SK-N-SH treated with all-trans-retinoic acid at 6 μM for 48 hours (cell line): ENCODE data around the gene COMMD3.

Source experiments
- ATAC-seq: fragments of 200-7000 bp; cut with Tn5 transposase; 3 replicates; pipeline ENCODE4 v1.9.1; 2020; ENCODE audit warnings: mild to moderate bottlenecking, moderate library complexity
- ARNTL ChIP-seq: fragments of 450-650 bp; formaldehyde crosslinking; IDR thresholded peaks from 2 replicates; pipeline ENCODE4 v1.5.0; 2020; ENCODE audit warnings: low read depth, mild to moderate bottlenecking, moderate library complexity, borderline replicate concordance
- BACH2 ChIP-seq: fragments of 250-450 bp; sonication (Bioruptor Pico); IDR thresholded peaks from 2 replicates; pipeline ENCODE4 v1.9.0; 2021; ENCODE audit warnings: mild to moderate bottlenecking, borderline replicate concordance
- ESRRG ChIP-seq: fragments of 250-450 bp; sonication (Bioruptor Pico); IDR thresholded peaks from 2 replicates; pipeline ENCODE4 v1.6.1; 2021; ENCODE audit warnings: mild to moderate bottlenecking
- ISL1 ChIP-seq: fragments of 250-450 bp; sonication (Bioruptor Pico); IDR thresholded peaks from 2 replicates; pipeline ENCODE4 v2.1.2; 2022; ENCODE audit warnings: mild to moderate bottlenecking, moderate library complexity
- OSR1 ChIP-seq: fragments of 250-450 bp; sonication (Bioruptor Pico); IDR thresholded peaks from 2 replicates; pipeline ENCODE4 v1.8.0; 2022; ENCODE audit warnings: moderate library complexity, mild to moderate bottlenecking, inconsistent platforms
- PPARA ChIP-seq: fragments of 250-450 bp; sonication (Bioruptor Pico); IDR thresholded peaks from 2 replicates; pipeline ENCODE4 v1.5.0; 2020; ENCODE audit warnings: mild to moderate bottlenecking, borderline replicate concordance
- SNAI2 ChIP-seq: fragments of 250-450 bp; sonication (Bioruptor Pico); IDR thresholded peaks from 2 replicates; pipeline ENCODE4 v1.5.0; 2020; ENCODE audit warnings: mild to moderate bottlenecking, moderate library complexity
- TOX ChIP-seq: fragments of 250-450 bp; sonication (Bioruptor Pico); IDR thresholded peaks from 2 replicates; pipeline ENCODE4 v1.8.0; 2021; ENCODE audit warnings: mild to moderate bottlenecking, moderate library complexity, borderline replicate concordance
- ZC3H10 ChIP-seq: fragments of 250-450 bp; sonication (Bioruptor Pico); IDR thresholded peaks from 2 replicates; pipeline ENCODE4 v1.5.1; 2021; ENCODE audit warnings: mild to moderate bottlenecking, moderate library complexity
- ZFP3 ChIP-seq: fragments of 250-450 bp; sonication (Bioruptor Pico); IDR thresholded peaks from 2 replicates; pipeline ENCODE4 v1.5.0; 2020; ENCODE audit warnings: mild to moderate bottlenecking, moderate library complexity
- ZFP30 ChIP-seq: fragments of 450-650 bp; formaldehyde crosslinking; IDR thresholded peaks from 2 replicates; pipeline ENCODE4 v1.5.0; 2022; ENCODE audit warnings: mild to moderate bottlenecking, moderate library complexity
- ZNF565 ChIP-seq: fragments of 450-650 bp; formaldehyde crosslinking; conservative IDR thresholded peaks from 2 replicates; pipeline ENCODE4 v1.5.0; 2020; ENCODE audit warnings: low read depth, mild to moderate bottlenecking, moderate library complexity
- ZNF70 ChIP-seq: fragments of 450-650 bp; formaldehyde crosslinking; IDR thresholded peaks from 2 replicates; pipeline ENCODE4 v1.5.0; 2020; ENCODE audit warnings: mild to moderate bottlenecking, moderate library complexity
- ZNF8 ChIP-seq: fragments of 450-650 bp; formaldehyde crosslinking; IDR thresholded peaks from 2 replicates; pipeline ENCODE4 v1.5.0; 2020; ENCODE audit warnings: mild to moderate bottlenecking, moderate library complexity
- TF ChIP-seq, protein P1 (sequence below): fragments of 250-450 bp; sonication (Bioruptor Pico); IDR thresholded peaks from 2 replicates; pipeline ENCODE4 v1.5.0; 2020; ENCODE audit warnings: mild to moderate bottlenecking, moderate library complexity
- TF ChIP-seq, protein P2 (sequence below): fragments of 250-450 bp; sonication (Bioruptor Pico); IDR thresholded peaks from 2 replicates; pipeline ENCODE4 v1.8.0; 2021; ENCODE audit warnings: low read depth, mild to moderate bottlenecking, moderate library complexity, borderline replicate concordance
- TF ChIP-seq, protein P3 (sequence below): fragments of 250-450 bp; sonication (Bioruptor Pico); IDR thresholded peaks from 2 replicates; pipeline ENCODE4 v1.8.0; 2020; ENCODE audit warnings: mild to moderate bottlenecking, moderate library complexity, borderline replicate concordance
- TF ChIP-seq, protein P4 (sequence below): fragments of 250-450 bp; sonication (Bioruptor Pico); IDR thresholded peaks from 2 replicates; pipeline ENCODE4 v1.5.1; 2020; ENCODE audit warnings: low read depth, mild to moderate bottlenecking, moderate library complexity
- TF ChIP-seq, protein P5 (sequence below): fragments of 250-450 bp; sonication (Bioruptor Pico); IDR thresholded peaks from 2 replicates; pipeline ENCODE4 v1.5.1; 2021; ENCODE audit warnings: mild to moderate bottlenecking, moderate library complexity

Gene COMMD3

DNA sequence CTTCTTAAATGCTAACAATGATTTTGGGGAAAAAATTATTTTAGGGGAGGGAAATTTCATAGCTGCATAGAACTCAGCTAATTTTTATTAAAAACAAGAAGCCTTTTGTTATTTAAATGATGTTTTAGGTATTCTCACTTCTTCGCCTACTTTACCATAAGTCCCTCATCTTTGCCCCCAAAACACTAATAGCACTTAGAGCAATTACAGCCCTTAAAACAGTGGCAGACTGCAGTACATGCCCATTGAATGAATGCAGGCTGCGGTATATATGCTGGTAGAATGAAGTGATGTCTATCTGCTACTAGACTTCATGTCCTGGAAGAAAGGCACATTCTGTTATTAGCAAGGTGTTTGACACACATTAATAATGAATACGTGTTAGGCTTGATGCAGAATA is 26.2 kb downstream of the COMMD3 start:
- no peak for ATAC-seq
- TF ChIP-seq ZNF70 (CRISPR knock-in tag), result no peak
- TF ChIP-seq ZNF565 (CRISPR knock-in tag), result no peak
- no peak for TF ChIP-seq ARNTL (CRISPR knock-in tag)
- TF ChIP-seq ZFP30 (CRISPR knock-in tag), result no peak
- TF ChIP-seq, protein P1, sequence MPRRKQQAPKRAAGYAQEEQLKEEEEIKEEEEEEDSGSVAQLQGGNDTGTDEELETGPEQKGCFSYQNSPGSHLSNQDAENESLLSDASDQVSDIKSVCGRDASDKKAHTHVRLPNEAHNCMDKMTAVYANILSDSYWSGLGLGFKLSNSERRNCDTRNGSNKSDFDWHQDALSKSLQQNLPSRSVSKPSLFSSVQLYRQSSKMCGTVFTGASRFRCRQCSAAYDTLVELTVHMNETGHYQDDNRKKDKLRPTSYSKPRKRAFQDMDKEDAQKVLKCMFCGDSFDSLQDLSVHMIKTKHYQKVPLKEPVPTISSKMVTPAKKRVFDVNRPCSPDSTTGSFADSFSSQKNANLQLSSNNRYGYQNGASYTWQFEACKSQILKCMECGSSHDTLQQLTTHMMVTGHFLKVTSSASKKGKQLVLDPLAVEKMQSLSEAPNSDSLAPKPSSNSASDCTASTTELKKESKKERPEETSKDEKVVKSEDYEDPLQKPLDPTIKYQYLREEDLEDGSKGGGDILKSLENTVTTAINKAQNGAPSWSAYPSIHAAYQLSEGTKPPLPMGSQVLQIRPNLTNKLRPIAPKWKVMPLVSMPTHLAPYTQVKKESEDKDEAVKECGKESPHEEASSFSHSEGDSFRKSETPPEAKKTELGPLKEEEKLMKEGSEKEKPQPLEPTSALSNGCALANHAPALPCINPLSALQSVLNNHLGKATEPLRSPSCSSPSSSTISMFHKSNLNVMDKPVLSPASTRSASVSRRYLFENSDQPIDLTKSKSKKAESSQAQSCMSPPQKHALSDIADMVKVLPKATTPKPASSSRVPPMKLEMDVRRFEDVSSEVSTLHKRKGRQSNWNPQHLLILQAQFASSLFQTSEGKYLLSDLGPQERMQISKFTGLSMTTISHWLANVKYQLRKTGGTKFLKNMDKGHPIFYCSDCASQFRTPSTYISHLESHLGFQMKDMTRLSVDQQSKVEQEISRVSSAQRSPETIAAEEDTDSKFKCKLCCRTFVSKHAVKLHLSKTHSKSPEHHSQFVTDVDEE (CRISPR knock-in tag), result no peak
- TF ChIP-seq ZNF8 (CRISPR knock-in tag), result no peak
- no peak for TF ChIP-seq TOX (CRISPR knock-in tag)
- TF ChIP-seq ESRRG (CRISPR knock-in tag), result no peak
- TF ChIP-seq BACH2, result no peak
- no peak for TF ChIP-seq ZFP3 (CRISPR knock-in tag)
- TF ChIP-seq, protein P2, sequence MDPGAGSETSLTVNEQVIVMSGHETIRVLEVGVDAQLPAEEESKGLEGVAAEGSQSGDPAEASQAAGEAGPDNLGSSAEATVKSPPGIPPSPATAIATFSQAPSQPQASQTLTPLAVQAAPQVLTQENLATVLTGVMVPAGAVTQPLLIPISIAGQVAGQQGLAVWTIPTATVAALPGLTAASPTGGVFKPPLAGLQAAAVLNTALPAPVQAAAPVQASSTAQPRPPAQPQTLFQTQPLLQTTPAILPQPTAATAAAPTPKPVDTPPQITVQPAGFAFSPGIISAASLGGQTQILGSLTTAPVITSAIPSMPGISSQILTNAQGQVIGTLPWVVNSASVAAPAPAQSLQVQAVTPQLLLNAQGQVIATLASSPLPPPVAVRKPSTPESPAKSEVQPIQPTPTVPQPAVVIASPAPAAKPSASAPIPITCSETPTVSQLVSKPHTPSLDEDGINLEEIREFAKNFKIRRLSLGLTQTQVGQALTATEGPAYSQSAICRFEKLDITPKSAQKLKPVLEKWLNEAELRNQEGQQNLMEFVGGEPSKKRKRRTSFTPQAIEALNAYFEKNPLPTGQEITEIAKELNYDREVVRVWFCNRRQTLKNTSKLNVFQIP (CRISPR knock-in tag), result no peak
- no peak for TF ChIP-seq ISL1
- no peak for TF ChIP-seq SNAI2 (CRISPR knock-in tag)
- TF ChIP-seq, protein P3, sequence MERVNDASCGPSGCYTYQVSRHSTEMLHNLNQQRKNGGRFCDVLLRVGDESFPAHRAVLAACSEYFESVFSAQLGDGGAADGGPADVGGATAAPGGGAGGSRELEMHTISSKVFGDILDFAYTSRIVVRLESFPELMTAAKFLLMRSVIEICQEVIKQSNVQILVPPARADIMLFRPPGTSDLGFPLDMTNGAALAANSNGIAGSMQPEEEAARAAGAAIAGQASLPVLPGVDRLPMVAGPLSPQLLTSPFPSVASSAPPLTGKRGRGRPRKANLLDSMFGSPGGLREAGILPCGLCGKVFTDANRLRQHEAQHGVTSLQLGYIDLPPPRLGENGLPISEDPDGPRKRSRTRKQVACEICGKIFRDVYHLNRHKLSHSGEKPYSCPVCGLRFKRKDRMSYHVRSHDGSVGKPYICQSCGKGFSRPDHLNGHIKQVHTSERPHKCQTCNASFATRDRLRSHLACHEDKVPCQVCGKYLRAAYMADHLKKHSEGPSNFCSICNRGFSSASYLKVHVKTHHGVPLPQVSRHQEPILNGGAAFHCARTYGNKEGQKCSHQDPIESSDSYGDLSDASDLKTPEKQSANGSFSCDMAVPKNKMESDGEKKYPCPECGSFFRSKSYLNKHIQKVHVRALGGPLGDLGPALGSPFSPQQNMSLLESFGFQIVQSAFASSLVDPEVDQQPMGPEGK (CRISPR knock-in tag), result no peak

DNA sequence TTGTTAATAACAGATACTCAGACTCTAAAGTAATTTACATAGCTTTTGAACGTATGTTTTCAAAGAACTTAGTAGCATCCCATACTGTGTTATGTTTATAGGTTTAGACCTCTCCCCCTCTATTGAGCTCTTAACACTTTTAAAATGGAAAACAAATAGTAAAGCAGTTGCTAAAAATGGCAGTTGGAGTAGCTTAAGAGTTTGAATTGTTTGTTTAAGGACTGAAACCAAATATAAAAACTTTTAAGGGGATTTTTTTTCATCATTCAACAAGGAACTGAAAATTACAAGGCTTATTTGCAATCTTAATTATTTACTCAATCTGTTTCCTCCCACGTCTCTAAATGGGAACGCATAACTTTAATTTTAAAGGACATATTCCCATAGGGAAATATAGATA is 27.5 kb downstream of the COMMD3 start:
- no peak for ATAC-seq
- TF ChIP-seq, protein P4, sequence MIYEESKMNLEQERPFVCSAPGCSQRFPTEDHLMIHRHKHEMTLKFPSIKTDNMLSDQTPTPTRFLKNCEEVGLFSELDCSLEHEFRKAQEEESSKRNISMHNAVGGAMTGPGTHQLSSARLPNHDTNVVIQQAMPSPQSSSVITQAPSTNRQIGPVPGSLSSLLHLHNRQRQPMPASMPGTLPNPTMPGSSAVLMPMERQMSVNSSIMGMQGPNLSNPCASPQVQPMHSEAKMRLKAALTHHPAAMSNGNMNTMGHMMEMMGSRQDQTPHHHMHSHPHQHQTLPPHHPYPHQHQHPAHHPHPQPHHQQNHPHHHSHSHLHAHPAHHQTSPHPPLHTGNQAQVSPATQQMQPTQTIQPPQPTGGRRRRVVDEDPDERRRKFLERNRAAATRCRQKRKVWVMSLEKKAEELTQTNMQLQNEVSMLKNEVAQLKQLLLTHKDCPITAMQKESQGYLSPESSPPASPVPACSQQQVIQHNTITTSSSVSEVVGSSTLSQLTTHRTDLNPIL, result no peak
- TF ChIP-seq, protein P3 (CRISPR knock-in tag), result no peak
- TF ChIP-seq BACH2 (no peak), ISL1 (no peak), ZFP3 (CRISPR knock-in tag) (no peak)
- TF ChIP-seq, all 23 proteins: peak for 0

DNA sequence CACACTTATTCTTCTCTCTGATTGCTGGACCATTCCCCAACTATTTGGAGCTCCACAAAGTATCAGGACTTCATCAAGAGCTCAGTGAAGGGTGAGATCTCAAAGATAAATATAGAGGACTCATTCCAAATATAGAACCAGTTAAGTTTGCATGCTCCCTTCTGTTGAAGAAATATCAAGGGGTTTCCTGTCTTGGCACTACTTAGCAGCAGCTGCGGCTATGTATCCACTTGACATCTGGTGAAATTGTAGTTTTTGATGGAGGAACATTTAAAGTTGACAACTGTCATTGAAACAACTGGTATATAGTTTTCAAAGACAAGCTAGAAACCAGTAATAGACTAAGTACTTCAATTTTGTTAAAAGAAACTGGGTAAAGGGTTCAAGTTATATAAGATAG is 28.1 kb downstream of the COMMD3 start:
- ATAC-seq, result no peak
- TF ChIP-seq ZFP3 (CRISPR knock-in tag) (no peak), ZC3H10 (CRISPR knock-in tag) (no peak), SNAI2 (CRISPR knock-in tag) (no peak), OSR1 (CRISPR knock-in tag) (no peak), BACH2 (no peak), PPARA (CRISPR knock-in tag) (no peak)
- TF ChIP-seq, protein P5, sequence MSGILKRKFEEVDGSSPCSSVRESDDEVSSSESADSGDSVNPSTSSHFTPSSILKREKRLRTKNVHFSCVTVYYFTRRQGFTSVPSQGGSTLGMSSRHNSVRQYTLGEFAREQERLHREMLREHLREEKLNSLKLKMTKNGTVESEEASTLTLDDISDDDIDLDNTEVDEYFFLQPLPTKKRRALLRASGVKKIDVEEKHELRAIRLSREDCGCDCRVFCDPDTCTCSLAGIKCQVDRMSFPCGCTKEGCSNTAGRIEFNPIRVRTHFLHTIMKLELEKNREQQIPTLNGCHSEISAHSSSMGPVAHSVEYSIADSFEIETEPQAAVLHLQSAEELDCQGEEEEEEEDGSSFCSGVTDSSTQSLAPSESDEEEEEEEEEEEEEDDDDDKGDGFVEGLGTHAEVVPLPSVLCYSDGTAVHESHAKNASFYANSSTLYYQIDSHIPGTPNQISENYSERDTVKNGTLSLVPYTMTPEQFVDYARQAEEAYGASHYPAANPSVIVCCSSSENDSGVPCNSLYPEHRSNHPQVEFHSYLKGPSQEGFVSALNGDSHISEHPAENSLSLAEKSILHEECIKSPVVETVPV (CRISPR knock-in tag), result no peak
